ENCODE results near the gene PRKX. TPM values are rescaled to one million over a fixed set of nuclear protein-coding genes. Genes with fewer than 3 reads are reported as not detected.

PRKX gene
- total RNA-seq, 1 donor from 2014 or later: 51.6 TPM

GRCh38 chrX:3592184-3592583 lies 121.3 kb downstream of the PRKX start:
- DNase-seq (ENCODE audit: extremely low spot score in 2 of 2): no peak
- H3K27ac ChIP-seq: no peak overlapping the region
- TF ChIP-seq POLR2AphosphoS5 (IDR thresholded peaks at IDR 0.05; ENCODE audit: insufficient read depth in 1 of 2, low read depth in 1 of 2) (no peak), CTCF (IDR thresholded peaks at IDR 0.05) (no peak), POLR2A (IDR thresholded peaks at IDR 0.05) (no peak)

GRCh38 chrX:3589474-3589873 lies 124.0 kb downstream of the PRKX start:
- H3K9me3 ChIP-seq: no peaks in the 10 kb centered on the region
- no peaks in the 10 kb centered on the region for H3K36me3 ChIP-seq
- no peaks in the 10 kb centered on the region for H3K4me1 ChIP-seq
- no peaks in the 10 kb centered on the region for H3K27me3 ChIP-seq
- no peak for TF ChIP-seq CTCF (IDR thresholded peaks at IDR 0.05)
- TF ChIP-seq POLR2A (IDR thresholded peaks at IDR 0.05): no peak
- TF ChIP-seq POLR2AphosphoS5 (IDR thresholded peaks at IDR 0.05; ENCODE audit: insufficient read depth in 1 of 2, low read depth in 1 of 2): no peak
- H3K27ac ChIP-seq: no peak overlapping the region
- DNase-seq (ENCODE audit: extremely low spot score in 2 of 2): no peak
- H3K4me3 ChIP-seq: no peak overlapping the region
- intact Hi-C loops (cut with DNase I): no loop called here

More at GRCh38 chrX:3592184-3592583, 121.3 kb downstream of the PRKX start:
- Histone ChIP-seq H3K4me1 (no peaks in the 10 kb centered on the region), H3K4me3 (no peak overlapping the region), H3K27me3 (no peaks in the 10 kb centered on the region), H3K9me3 (no peaks in the 10 kb centered on the region), H3K36me3 (no peaks in the 10 kb centered on the region)
- intact Hi-C loops (cut with DNase I): no loop called here

- intact Hi-C loops (cut with DNase I): no loop called here
- H3K27ac ChIP-seq: no peak overlapping the region
- no peak for DNase-seq (ENCODE audit: extremely low spot score in 2 of 2)
- H3K4me1 ChIP-seq: no peaks in the 10 kb centered on the region
- TF ChIP-seq CTCF (IDR thresholded peaks at IDR 0.05): no peak
- no peak for TF ChIP-seq POLR2A (IDR thresholded peaks at IDR 0.05)
- TF ChIP-seq POLR2AphosphoS5 (IDR thresholded peaks at IDR 0.05; ENCODE audit: insufficient read depth in 1 of 2, low read depth in 1 of 2): no peak
- no peaks in the 10 kb centered on the region for H3K36me3 ChIP-seq
- no peaks in the 10 kb centered on the region for H3K9me3 ChIP-seq
- no peak overlapping the region for H3K4me3 ChIP-seq
- no peaks in the 10 kb centered on the region for H3K27me3 ChIP-seq
These were observed 127.7 kb downstream of the PRKX start for GRCh38 chrX:3585719-3586118.

GRCh38 chrX:3584415-3584996 lies 128.9 kb downstream of the PRKX start:
- no peak for TF ChIP-seq POLR2AphosphoS5 (IDR thresholded peaks at IDR 0.05; ENCODE audit: insufficient read depth in 1 of 2, low read depth in 1 of 2)
- TF ChIP-seq CTCF (IDR thresholded peaks at IDR 0.05): no peak
- TF ChIP-seq POLR2A (IDR thresholded peaks at IDR 0.05): no peak
- no peaks in the 10 kb centered on the region for H3K4me1 ChIP-seq
- H3K27ac ChIP-seq: no peak overlapping the region
- no peak for DNase-seq (ENCODE audit: extremely low spot score in 2 of 2)
- H3K4me3 ChIP-seq: no peak overlapping the region
- no peaks in the 10 kb centered on the region for H3K27me3 ChIP-seq
- intact Hi-C loops (cut with DNase I): no loop called here
- no peaks in the 10 kb centered on the region for H3K9me3 ChIP-seq
- no peaks in the 10 kb centered on the region for H3K36me3 ChIP-seq

GRCh38 chrX:3582451-3582850 lies 131.0 kb downstream of the PRKX start:
- Histone ChIP-seq H3K36me3 (no peaks in the 10 kb centered on the region), H3K4me3 (no peak overlapping the region), H3K9me3 (no peaks in the 10 kb centered on the region), H3K27me3 (no peaks in the 10 kb centered on the region), H3K4me1 (no peaks in the 10 kb centered on the region), H3K27ac (no peak overlapping the region)
- TF ChIP-seq CTCF (IDR thresholded peaks at IDR 0.05) (no peak), POLR2AphosphoS5 (IDR thresholded peaks at IDR 0.05; ENCODE audit: insufficient read depth in 1 of 2, low read depth in 1 of 2) (no peak)
- intact Hi-C loops (cut with DNase I): no loop called here
- no peak for DNase-seq (ENCODE audit: extremely low spot score in 2 of 2)

Measured in vagina (tissue), 2 donors.